NOMO-1 treated with DMSO at 0.1 percent for 48 hours (cell line): ENCODE measurements around the gene NANP.
A peak's percentile ranks its signal among the peaks of the same experiment; 100 is the strongest.
"Not testable (repeated sequence)": the region's sequence is repeated elsewhere in the genome, so short reads cannot be mapped to it uniquely, and the experiment has no call there.

Experiments
- DNase-seq: peaks from one replicate; lab custom pipeline; 2025; ENCODE audit not compliant: unreplicated experiment; lab: John Stamatoyannopoulos, UW

NANP gene

GRCh38 chr20:25623736-25624499 is at the start of gene NANP:
Gene NANP, minus strand, starts transcription at chr20:25624014. Its CDS starts 66 bp downstream, at chr20:25623948.
- peak; percentile 96 for DNase-seq

- DNase-seq: peak; percentile 50
These were observed 48.9 kb upstream of the NANP start for GRCh38 chr20:25672659-25673235.

- no peak for DNase-seq
These were observed 46.1 kb upstream of the NANP start for GRCh38 chr20:25669826-25670422.

GRCh38 chr20:25668446-25668845 is 44.6 kb upstream of the NANP start:
- DNase-seq: no peak

- DNase-seq: no peak
These were observed 36.2 kb upstream of the NANP start for GRCh38 chr20:25659999-25660398.

- DNase-seq: no peak
These were observed 30.7 kb upstream of the NANP start for GRCh38 chr20:25654487-25654886.

- not testable (repeated sequence) for DNase-seq
These were observed 29.1 kb upstream of the NANP start for GRCh38 chr20:25652866-25653265.

- no peak for DNase-seq
These were observed 21.0 kb upstream of the NANP start for GRCh38 chr20:25644814-25645213.

GRCh38 chr20:25643716-25644115 is 19.9 kb upstream of the NANP start:
- DNase-seq: no peak

GRCh38 chr20:25637247-25637646 is 13.4 kb upstream of the NANP start:
- no peak for DNase-seq

- no peak for DNase-seq
These were observed 9.4 kb upstream of the NANP start for GRCh38 chr20:25632940-25633790.

- not testable (repeated sequence) for DNase-seq
These were observed 6.8 kb upstream of the NANP start for GRCh38 chr20:25630615-25631014.

- no peak for DNase-seq
These were observed 6.1 kb upstream of the NANP start for GRCh38 chr20:25629816-25630499.

- DNase-seq: no peak
These were observed 3.0 kb upstream of the NANP start for GRCh38 chr20:25626779-25627178.

GRCh38 chr20:25624500-25624939 is 706 bp upstream of the NANP start:
- peak; percentile 33 for DNase-seq

GRCh38 chr20:25623225-25623735 is 534 bp downstream of the NANP start:
- peak; percentile 23 for DNase-seq

GRCh38 chr20:25622450-25623224 is 1.2 kb downstream of the NANP start:
- no peak for DNase-seq

GRCh38 chr20:25622049-25622448 is 1.8 kb downstream of the NANP start:
- DNase-seq: no peak

GRCh38 chr20:25619514-25619913 is 4.3 kb downstream of the NANP start:
- DNase-seq: no peak

- no peak for DNase-seq
These were observed 15.0 kb downstream of the NANP start for GRCh38 chr20:25608774-25609173.
